DOHH2 (cell line): Measurements from ENCODE around the gene RPL21.
"Not testable (repeated sequence)": the region's sequence is repeated elsewhere in the genome, so short reads cannot be mapped to it uniquely, and the experiment has no call there.

Experiments
- H3F3A ChIP-seq: fragments of 200-600 bp; sonication (generic), shearing (Covaris generic); 2 replicates; pipeline ENCODE4 v1.6.0; 2016; ENCODE audit warnings: antibody characterized with exemption, mild to moderate bottlenecking; ENCODE audit not compliant: control insufficient read depth, insufficient read depth
- H3K27ac ChIP-seq: fragments of 200-600 bp; sonication (generic); 2 replicates; pipeline ENCODE4 v1.5.1; 2014; ENCODE audit warnings: low read depth, mild to moderate bottlenecking, low read length, moderate library complexity
- H3K27me3 ChIP-seq: fragments of 200-600 bp; sonication (generic); 2 replicates; pipeline ENCODE4 v1.6.1; 2014; ENCODE audit warnings: mild to moderate bottlenecking, low read length, mixed read lengths; ENCODE audit not compliant: control insufficient read depth
- H3K36me3 ChIP-seq: fragments of 200-600 bp; sonication (generic); 2 replicates; pipeline ENCODE4 v1.6.1; 2014; ENCODE audit warnings: mild to moderate bottlenecking, low read length, moderate library complexity, mixed read lengths; ENCODE audit not compliant: control insufficient read depth
- H3K4me1 ChIP-seq: fragments of 200-600 bp; sonication (generic); 2 replicates; pipeline ENCODE4 v1.6.1; 2014; ENCODE audit warnings: mild to moderate bottlenecking, low read length, mixed read lengths; ENCODE audit not compliant: control insufficient read depth
- H3K4me2 ChIP-seq: fragments of 200-600 bp; sonication (generic); 2 replicates; pipeline ENCODE4 v1.6.0; 2014; ENCODE audit warnings: mild to moderate bottlenecking, low read length, moderate library complexity
- H3K4me3 ChIP-seq: fragments of 200-600 bp; sonication (generic); 2 replicates; pipeline ENCODE4 v1.5.1; 2014; ENCODE audit warnings: mild to moderate bottlenecking, low read length, mixed read lengths
- H3K79me2 ChIP-seq: fragments of 200-600 bp; sonication (generic); 2 replicates; pipeline ENCODE4 v1.6.1; 2014; ENCODE audit warnings: mild to moderate bottlenecking, low read length, mixed read lengths; ENCODE audit not compliant: control insufficient read depth
- H3K9me2 ChIP-seq: fragments of 200-600 bp; sonication (generic); replicated peaks from 2 replicates; pipeline ENCODE4 v1.6.1; 2014; ENCODE audit warnings: mild to moderate bottlenecking, low read length, mixed read lengths; ENCODE audit not compliant: control insufficient read depth
- H3K9me3 ChIP-seq: fragments of 200-600 bp; sonication (generic); 2 replicates; pipeline ENCODE4 v1.6.1; 2014; ENCODE audit warnings: antibody characterized with exemption, low read length, mixed read lengths; ENCODE audit not compliant: control insufficient read depth, insufficient read depth
- H4K20me1 ChIP-seq: fragments of 200-600 bp; sonication (generic); 2 replicates; pipeline ENCODE4 v1.6.0; 2014; ENCODE audit warnings: low read depth, mild to moderate bottlenecking, antibody characterized with exemption, low read length, moderate library complexity; ENCODE audit not compliant: control insufficient read depth, insufficient read depth
- CTCF ChIP-seq: fragments of 200-600 bp; sonication (generic); IDR thresholded peaks from one replicate; pipeline ENCODE4 v1.5.1; 2014; ENCODE audit warnings: antibody characterized with exemption, mild to moderate bottlenecking, low read depth, low read length; ENCODE audit not compliant: poor library complexity, severe bottlenecking
- EZH2phosphoT487 ChIP-seq: fragments of 200-600 bp; sonication (generic); IDR thresholded peaks from 2 replicates; pipeline ENCODE4 v1.6.1; 2017; ENCODE audit warnings: borderline replicate concordance, mild to moderate bottlenecking, antibody characterized with exemption, low read length, moderate library complexity, mixed read lengths

Gene RPL21

GRCh38 chr13:27203854-27204253 lies 47.5 kb upstream of the RPL21 start:
- H3K4me3 ChIP-seq: no peak overlapping the region
- no peaks in the 10 kb centered on the region for H3K36me3 ChIP-seq
- H3K4me2 ChIP-seq: no peak overlapping the region
- H3K27me3 ChIP-seq: no peaks in the 10 kb centered on the region
- H3K9me2 ChIP-seq: no peaks in the 10 kb centered on the region
- H3K9me3 ChIP-seq: no peaks in the 10 kb centered on the region
- no peaks in the 10 kb centered on the region for H4K20me1 ChIP-seq
- no peaks in the 10 kb centered on the region for H3K79me2 ChIP-seq
- H3F3A ChIP-seq: no peaks in the 10 kb centered on the region
- no peak for TF ChIP-seq EZH2phosphoT487
- no peak for TF ChIP-seq CTCF
- H3K4me1 ChIP-seq: no peaks in the 10 kb centered on the region
- no peak overlapping the region for H3K27ac ChIP-seq

DNA sequence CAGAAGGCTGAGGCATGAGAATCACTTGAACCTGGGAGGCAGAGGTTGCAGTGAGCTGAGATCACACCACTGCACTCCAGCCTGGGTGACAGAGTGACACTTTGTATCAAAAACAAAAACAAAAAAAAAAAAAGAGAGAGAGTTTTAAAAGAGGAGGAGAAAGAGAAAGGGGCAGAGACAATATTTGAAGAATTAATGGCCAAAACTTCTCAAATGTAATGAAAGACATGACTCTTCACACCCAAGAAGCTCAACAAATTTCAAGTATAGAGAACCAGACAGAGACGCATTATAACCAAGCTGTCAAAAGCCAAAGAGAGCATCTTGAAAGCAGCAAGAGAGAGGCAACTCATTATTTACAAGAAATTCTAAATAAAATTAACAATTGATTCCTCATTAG lies 42.8 kb upstream of the RPL21 start:
- Histone ChIP-seq H3F3A (no peaks in the 10 kb centered on the region), H3K27ac (no peak overlapping the region), H3K27me3 (no peaks in the 10 kb centered on the region), H3K4me2 (no peak overlapping the region), H3K9me2 (no peaks in the 10 kb centered on the region), H3K36me3 (no peaks in the 10 kb centered on the region), H4K20me1 (no peaks in the 10 kb centered on the region), H3K4me3 (no peak overlapping the region), H3K9me3 (no peaks in the 10 kb centered on the region), H3K4me1 (no peaks in the 10 kb centered on the region), H3K79me2 (no peaks in the 10 kb centered on the region)
- TF ChIP-seq CTCF: no peak
- no peak for TF ChIP-seq EZH2phosphoT487

GRCh38 chr13:27211271-27211670 lies 40.1 kb upstream of the RPL21 start:
- no peaks in the 10 kb centered on the region for H3K36me3 ChIP-seq
- H3K4me3 ChIP-seq: no peak overlapping the region
- H3K27ac ChIP-seq: no peak overlapping the region
- H3K27me3 ChIP-seq: no peaks in the 10 kb centered on the region
- H3K4me1 ChIP-seq: no peaks in the 10 kb centered on the region
- H3K79me2 ChIP-seq: no peaks in the 10 kb centered on the region
- H3K9me2 ChIP-seq: no peaks in the 10 kb centered on the region
- no peaks in the 10 kb centered on the region for H4K20me1 ChIP-seq
- TF ChIP-seq CTCF (no peak), EZH2phosphoT487 (no peak)
- H3K9me3 ChIP-seq: no peaks in the 10 kb centered on the region
- no peaks in the 10 kb centered on the region for H3F3A ChIP-seq
- no peak overlapping the region for H3K4me2 ChIP-seq

- TF ChIP-seq CTCF (no peak), EZH2phosphoT487 (no peak)
- H3K4me2 ChIP-seq: no peak overlapping the region
These were observed 39.5 kb upstream of the RPL21 start for GRCh38 chr13:27211771-27212364.

GRCh38 chr13:27213386-27213785 lies 38.0 kb upstream of the RPL21 start:
- H3K4me2 ChIP-seq, H3K79me2 ChIP-seq, H3K27me3 ChIP-seq, H3K9me3 ChIP-seq, H3F3A ChIP-seq, H3K9me2 ChIP-seq, H4K20me1 ChIP-seq, H3K27ac ChIP-seq, H3K4me1 ChIP-seq, H3K4me3 ChIP-seq, H3K36me3 ChIP-seq: not testable (repeated sequence)

More at GRCh38 chr13:27211771-27212364, 39.5 kb upstream of the RPL21 start:
- Histone ChIP-seq H3K9me3 (no peaks in the 10 kb centered on the region), H3F3A (no peaks in the 10 kb centered on the region), H3K36me3 (no peaks in the 10 kb centered on the region), H3K4me1 (no peaks in the 10 kb centered on the region), H3K27ac (no peak overlapping the region), H3K9me2 (no peaks in the 10 kb centered on the region), H3K4me3 (no peak overlapping the region), H3K79me2 (no peaks in the 10 kb centered on the region), H3K27me3 (no peaks in the 10 kb centered on the region), H4K20me1 (no peaks in the 10 kb centered on the region)
